DOHH2 (cell line): Measurements from ENCODE around the gene KIZ.

Experiments used
- EZH2phosphoT487 ChIP-seq: fragments of 200-600 bp; sonication (generic); IDR thresholded peaks from 2 replicates; pipeline ENCODE4 v1.6.1; 2017; ENCODE audit warnings: borderline replicate concordance, mild to moderate bottlenecking, antibody characterized with exemption, low read length, moderate library complexity, mixed read lengths
- TF ChIP-seq, protein P1 (sequence below): fragments of 200-600 bp; sonication (generic); IDR thresholded peaks from one replicate; pipeline ENCODE4 v1.5.1; 2014; ENCODE audit warnings: antibody characterized with exemption, mild to moderate bottlenecking, low read depth, low read length; ENCODE audit not compliant: poor library complexity, severe bottlenecking

- TF ChIP-seq, protein P1, sequence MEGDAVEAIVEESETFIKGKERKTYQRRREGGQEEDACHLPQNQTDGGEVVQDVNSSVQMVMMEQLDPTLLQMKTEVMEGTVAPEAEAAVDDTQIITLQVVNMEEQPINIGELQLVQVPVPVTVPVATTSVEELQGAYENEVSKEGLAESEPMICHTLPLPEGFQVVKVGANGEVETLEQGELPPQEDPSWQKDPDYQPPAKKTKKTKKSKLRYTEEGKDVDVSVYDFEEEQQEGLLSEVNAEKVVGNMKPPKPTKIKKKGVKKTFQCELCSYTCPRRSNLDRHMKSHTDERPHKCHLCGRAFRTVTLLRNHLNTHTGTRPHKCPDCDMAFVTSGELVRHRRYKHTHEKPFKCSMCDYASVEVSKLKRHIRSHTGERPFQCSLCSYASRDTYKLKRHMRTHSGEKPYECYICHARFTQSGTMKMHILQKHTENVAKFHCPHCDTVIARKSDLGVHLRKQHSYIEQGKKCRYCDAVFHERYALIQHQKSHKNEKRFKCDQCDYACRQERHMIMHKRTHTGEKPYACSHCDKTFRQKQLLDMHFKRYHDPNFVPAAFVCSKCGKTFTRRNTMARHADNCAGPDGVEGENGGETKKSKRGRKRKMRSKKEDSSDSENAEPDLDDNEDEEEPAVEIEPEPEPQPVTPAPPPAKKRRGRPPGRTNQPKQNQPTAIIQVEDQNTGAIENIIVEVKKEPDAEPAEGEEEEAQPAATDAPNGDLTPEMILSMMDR, result no peak
- no peak for TF ChIP-seq EZH2phosphoT487
These were observed 30.4 kb downstream of the KIZ start for GRCh38 chr20:21156266-21156665.
